K562 (cell line): ENCODE data around the gene PPIL1. TPM values are rescaled to one million over a fixed set of nuclear protein-coding genes. Genes with fewer than 3 reads are reported as not detected.
A peak's percentile ranks its signal among the peaks of the same experiment; 100 is the strongest.

Experiments used
- AFF1 ChIP-seq, 2 experiments: fragments of 450-650 bp; IDR thresholded peaks; 2 replicates each; pipeline ENCODE4 v1.6.1; 2018; ENCODE audit warnings: mild to moderate bottlenecking in 2 of 2, low read depth in 1 of 2; ENCODE audit not compliant: partially characterized antibody in 2 of 2
- BRD9 ChIP-seq: fragments of 450-650 bp; IDR thresholded peaks from 2 replicates; pipeline ENCODE4 v1.6.1; 2018; ENCODE audit warnings: low read depth; ENCODE audit not compliant: partially characterized antibody
- CBX2 ChIP-seq: fragments of 200-600 bp; sonication (generic); IDR thresholded peaks from one replicate; pipeline ENCODE4 v1.6.1; 2012; ENCODE audit warnings: mild to moderate bottlenecking, low read length, inconsistent platforms; ENCODE audit not compliant: insufficient read depth, poor library complexity, severe bottlenecking
- GTF3C2 ChIP-seq: IDR thresholded peaks from 3 replicates; pipeline ENCODE4 v1.6.1; 2011; ENCODE audit warnings: borderline replicate concordance, mild to moderate bottlenecking, moderate library complexity; ENCODE audit not compliant: insufficient read length; ENCODE audit errors: extremely low read depth
- HDAC8 ChIP-seq: fragments of 450-650 bp; IDR thresholded peaks from 2 replicates; pipeline ENCODE4 v1.6.1; 2016; ENCODE audit warnings: mild to moderate bottlenecking, missing genetic modification characterization, moderate library complexity, missing compliant biosample characterization
- ILK ChIP-seq: fragments of 450-650 bp; IDR thresholded peaks from 2 replicates; pipeline ENCODE4 v1.6.1; 2016; ENCODE audit warnings: missing genetic modification characterization, low read depth, mild to moderate bottlenecking, missing compliant biosample characterization, moderate library complexity, borderline replicate concordance
- KDM2B ChIP-seq: fragments of 250-450 bp; sonication (Bioruptor Pico); IDR thresholded peaks from 2 replicates; pipeline ENCODE4 v1.8.0; 2021; ENCODE audit warnings: mild to moderate bottlenecking, moderate library complexity
- NFIC ChIP-seq: fragments of 450-650 bp; IDR thresholded peaks from 2 replicates; pipeline ENCODE4 v1.6.1; 2017; ENCODE audit warnings: mild to moderate bottlenecking, inconsistent platforms
- NONO ChIP-seq, 2 experiments: fragments of 200-400 bp in 1 of 2; fragments of 450-650 bp in 1 of 2; formaldehyde crosslinking in 1 of 2; IDR thresholded peaks; 2 replicates each; pipeline ENCODE4 v1.6.1; 2017; ENCODE audit warnings: low read depth in 2 of 2, mild to moderate bottlenecking in 2 of 2, moderate library complexity in 2 of 2, low read length in 1 of 2
- RCOR1 ChIP-seq, 2 experiments: IDR thresholded peaks; 2 replicates each; pipeline ENCODE4 v1.6.1; 2012; ENCODE audit warnings: low read depth in 2 of 2, low read length in 2 of 2, borderline replicate concordance in 1 of 2, improper control_type of control experiment in 1 of 2
- RUNX1 ChIP-seq: sonication (generic); IDR thresholded peaks from 2 replicates; pipeline ENCODE4 v1.6.1; 2016; ENCODE audit warnings: antibody characterized with exemption, low read depth
- SP2 ChIP-seq: IDR thresholded peaks from 2 replicates; pipeline ENCODE4 v1.6.1; 2011; ENCODE audit warnings: mild to moderate bottlenecking, low read depth, low read length, moderate library complexity; ENCODE audit not compliant: poor library complexity, severe bottlenecking; ENCODE audit errors: extremely low read depth
- SREBF2 ChIP-seq: sonication (generic); formaldehyde crosslinking; IDR thresholded peaks from 2 replicates; pipeline ENCODE4 v1.4.0; 2020; ENCODE audit warnings: mild to moderate bottlenecking, missing genetic modification reagents
- STAT5B ChIP-seq: fragments of 250-450 bp; sonication (Bioruptor Pico); IDR thresholded peaks from 2 replicates; pipeline ENCODE4 v1.8.0; 2021; ENCODE audit warnings: mild to moderate bottlenecking, inconsistent platforms
- TAF7 ChIP-seq: fragments of 450-650 bp; IDR thresholded peaks from 2 replicates; pipeline ENCODE4 v1.6.1; 2016; ENCODE audit warnings: missing genetic modification characterization, missing compliant biosample characterization
- TAF9B ChIP-seq: fragments of 450-650 bp; IDR thresholded peaks from 2 replicates; pipeline ENCODE4 v1.6.1; 2018; ENCODE audit warnings: mild to moderate bottlenecking; ENCODE audit not compliant: partially characterized antibody
- ZC3H4 ChIP-seq: sonication (generic); formaldehyde crosslinking; IDR thresholded peaks from 2 replicates; pipeline ENCODE4 v1.9.0; 2021; ENCODE audit warnings: missing genetic modification reagents, borderline replicate concordance
- ZEB2 ChIP-seq: fragments of 450-650 bp; IDR thresholded peaks from 2 replicates; pipeline ENCODE4 v1.6.1; 2016
- ZNF217 ChIP-seq: sonication (generic); formaldehyde crosslinking; IDR thresholded peaks from 2 replicates; pipeline ENCODE4 v1.8.0; 2022; ENCODE audit warnings: mild to moderate bottlenecking, missing genetic modification reagents
- ZNF224 ChIP-seq: sonication (generic); formaldehyde crosslinking; IDR thresholded peaks from 2 replicates; pipeline ENCODE4 v1.8.0; 2022; ENCODE audit warnings: mild to moderate bottlenecking, missing genetic modification reagents
- ZNF695 ChIP-seq: fragments of 450-650 bp; formaldehyde crosslinking; IDR thresholded peaks from 2 replicates; pipeline ENCODE4 v1.4.0; 2020; ENCODE audit warnings: mild to moderate bottlenecking, moderate library complexity
- ZNF696 ChIP-seq: fragments of 250-450 bp; sonication (Bioruptor Pico); conservative IDR thresholded peaks from 2 replicates; pipeline ENCODE4 v1.4.0; 2020; ENCODE audit warnings: mild to moderate bottlenecking, moderate library complexity
- polyA plus RNA-seq, 8 experiments: library from polyadenylated mRNA; depleted of rRNA in 4 of 8; stranded (reverse) in 5 of 8; unstranded in 3 of 8; fragments of >200 nt; fragmentation: Nextera tagmentation in 2 of 8; fragmentation: Illumina TruSeq in 1 of 8; extraction: Ambion mirVana in 2 of 8; extraction: Trizol in 1 of 8; gene quantifications; 2 replicates each; pipeline versions ENCODE4 v1.2.1 to v1.2.3, GENCODE V29; 2011 to 2014; ENCODE audit warnings: inconsistent platforms in 1 of 8, missing spikeins in 1 of 8
- total RNA-seq, 7 experiments: library from RNA; depleted of rRNA in 6 of 7; stranded (reverse); fragments of >200 nt in 6 of 7; fragmentation: Illumina TruSeq in 2 of 7; extraction: Trizol in 2 of 7; gene quantifications; 2 replicates each; pipeline versions ENCODE4 v1.2.1 to v1.2.3, GENCODE V29; 2011 to 2021; ENCODE audit warnings: low replicate concordance in 1 of 7

The PPIL1 gene
- total and polyA plus RNA-seq, 9 of the 15 experiments (the other 6 are each of a cell fraction or from before 2014, with no cell fraction given), result 65.8 to 205 (median 130) TPM

- TF ChIP-seq ILK (tag) (no peak), STAT5B (CRISPR knock-in tag) (no peak), HDAC8 (peak; percentile 40; the same call in 1 of the 2 replicates), ZNF224 (CRISPR knock-in tag) (no peak), ZNF696 (CRISPR knock-in tag) (no peak), SREBF2 (CRISPR knock-in tag) (no peak), BRD9 (peak; percentile 95), TAF9B (no peak), ZEB2 (peak; percentile 88), ZNF217 (CRISPR knock-in tag) (no peak), SP2 (no peak), CBX2 (no peak), ZC3H4 (CRISPR knock-in tag) (no peak), RCOR1 (IDR thresholded peaks at IDR 0.05; ENCODE audit: borderline replicate concordance in 1 of 2, low read depth in 2 of 2, low read length in 2 of 2) (no peak), TAF7 (tag) (no peak), RUNX1 (no peak), KDM2B (CRISPR knock-in tag) (no peak), GTF3C2 (no peak), NONO (IDR thresholded peaks at IDR 0.05; ENCODE audit: low read depth in 2 of 2, low read length in 1 of 2) (no peak), AFF1 (IDR thresholded peaks at IDR 0.05; ENCODE audit: low read depth in 1 of 2, partially characterized antibody in 2 of 2) (peak; percentile 31 to 55), NFIC (no peak), ZNF695 (CRISPR knock-in tag) (no peak)
These were observed 53.7 kb downstream of the PPIL1 start (continued) for GRCh38 chr6:36820700-36821580.
